Transverse colon (tissue), 4 donors: ENCODE measurements around the gene CEP104. TPM values are rescaled to one million over a fixed set of nuclear protein-coding genes. Genes with fewer than 3 reads are reported as not detected.
A peak's percentile ranks its signal among the peaks of the same experiment; 100 is the strongest.

Experiments
- DNase-seq: peaks from one replicate; pipeline ENCODE4 v3.0.0-alpha.2; 2019
- H3K27ac ChIP-seq, 4 donors: fragments of 200-600 bp; sonication (generic); 2 replicates each; pipeline ENCODE4 v1.5.1; 2016 to 2018; ENCODE audit warnings: inconsistent platforms in 4 of 4
- H3K27me3 ChIP-seq: fragments of 200-600 bp; sonication (generic); 2 replicates; pipeline ENCODE4 v1.5.1; 2017; ENCODE audit warnings: inconsistent platforms
- H3K36me3 ChIP-seq, 4 donors: fragments of 200-600 bp; sonication (generic); 2 replicates each; pipeline ENCODE4 v1.5.1; 2017 to 2019; ENCODE audit warnings: inconsistent platforms in 4 of 4
- H3K4me1 ChIP-seq, 4 donors: fragments of 200-600 bp; sonication (generic); 2 replicates each; pipeline ENCODE4 v1.5.1; 2017 to 2020; ENCODE audit warnings: inconsistent platforms in 4 of 4
- H3K4me3 ChIP-seq, 4 donors: fragments of 200-600 bp; sonication (generic); 1 replicate in 1 of 4; 2 replicates in 3 of 4; pipeline versions ENCODE4 v1.5.1 to v1.6.1; 2017 to 2019; ENCODE audit warnings: inconsistent platforms in 4 of 4
- H3K9me3 ChIP-seq, 2 donors: fragments of 200-600 bp; sonication (generic); 2 replicates each; pipeline ENCODE4 v1.5.1; 2017 to 2019; ENCODE audit warnings: inconsistent platforms in 2 of 2
- EP300 ChIP-seq: sonication (generic); formaldehyde crosslinking; IDR thresholded peaks from one replicate; pipeline ENCODE4 v1.6.1; 2017; ENCODE audit warnings: antibody characterized with exemption, low read depth
- POLR2A ChIP-seq: fragments of 450-650 bp; IDR thresholded peaks from one replicate; pipeline ENCODE4 v1.6.1; 2016; ENCODE audit warnings: antibody characterized with exemption, mild to moderate bottlenecking, moderate library complexity
- POLR2AphosphoS5 ChIP-seq, 3 donors: sonication (generic); formaldehyde crosslinking; IDR thresholded peaks; one replicate each; pipeline ENCODE4 v1.6.1; 2016; ENCODE audit warnings: antibody characterized with exemption in 3 of 3
- WGBS, 2 donors: methylation state at CpG; one replicate each; pipeline ENCODE4 v1.1.5; 2018; ENCODE audit warnings: low coverage in 1 of 2; 5-methylcytosine and 5-hydroxymethylcytosine counted together
- in situ Hi-C, 4 donors: fragments of 200-750 bp; cut with MboI; loops; one replicate each; pipeline versions ENCODE4 v1.15.0 to v1.15.1; 2017; ENCODE audit warnings: low sequenced_read_pairs in 3 of 4, low pct_ligation_motif_present in 1 of 4, low pct_unique_long_range_greater_than_20kb in 1 of 4
- intact Hi-C: fragments of 100-400 bp; cut with DNase I; formaldehyde crosslinking; loops from one replicate; pipeline ENCODE4 v1.15.1; 2023; ENCODE audit warnings: low total_unique reads
- total RNA-seq, 4 donors: library from RNA; depleted of rRNA; stranded (reverse); fragments of >200 nt; gene quantifications; one replicate each; pipeline ENCODE4 v1.1.0, GENCODE V29; 2016
- TF ChIP-seq, protein P1 (sequence below), 5 experiments: fragments of 200-600 bp in 3 of 5; fragments of 450-650 bp in 2 of 5; sonication (generic) in 3 of 5; IDR thresholded peaks; 1 replicate in 2 of 5; 2 replicates in 3 of 5; pipeline ENCODE4 v1.5.1; 2016 to 2017; ENCODE audit warnings: antibody characterized with exemption in 5 of 5, inconsistent platforms in 3 of 5, mild to moderate bottlenecking in 2 of 5, moderate library complexity in 1 of 5

The CEP104 gene
- total RNA-seq, 4 donors from 2014 or later, result 34.4 to 57.7 (median 43.5) TPM

DNA sequence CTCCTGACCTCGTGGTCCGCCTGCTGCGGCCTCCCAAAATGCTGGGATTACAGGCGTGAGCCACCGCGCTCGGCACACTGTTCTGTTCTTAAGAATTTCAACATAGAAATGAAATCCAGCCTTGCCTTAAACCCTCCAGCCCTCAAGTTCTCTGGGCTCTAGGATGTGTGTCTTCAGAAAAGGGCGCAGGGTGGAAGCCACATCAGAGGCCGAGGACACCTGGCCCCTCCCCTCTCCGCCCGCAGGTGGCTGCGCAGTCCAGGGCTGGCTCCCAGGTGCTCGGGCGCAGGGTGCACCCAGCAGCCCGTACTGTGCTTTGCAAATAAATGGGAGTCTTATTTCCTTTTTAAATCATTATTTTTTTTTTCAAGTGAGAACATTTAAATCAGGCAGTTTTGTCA, 45.1 kb upstream of the CEP104 start:
- Histone ChIP-seq H3K36me3 (no peaks in the 10 kb centered on the region), H3K27ac (no peak overlapping the region), H3K4me1 (peaks cover 7 to 28% (median 19%) of the 10 kb centered on the region in 4 donors), H3K9me3 (peaks cover 0 to 10% of the 10 kb centered on the region in 2 donors), H3K27me3 (no peaks in the 10 kb centered on the region), H3K4me3 (no peak overlapping the region)
- 88 to 94% methylated on average over 3 to 15 of the region's 15 CpGs for WGBS, 2 donors
- DNase-seq, result peak; percentile 22
- in situ Hi-C loops (no loop called here), intact Hi-C loops (no loop called here)
- no peak for TF ChIP-seq POLR2AphosphoS5 (IDR thresholded peaks at IDR 0.05)
- TF ChIP-seq, protein P1, sequence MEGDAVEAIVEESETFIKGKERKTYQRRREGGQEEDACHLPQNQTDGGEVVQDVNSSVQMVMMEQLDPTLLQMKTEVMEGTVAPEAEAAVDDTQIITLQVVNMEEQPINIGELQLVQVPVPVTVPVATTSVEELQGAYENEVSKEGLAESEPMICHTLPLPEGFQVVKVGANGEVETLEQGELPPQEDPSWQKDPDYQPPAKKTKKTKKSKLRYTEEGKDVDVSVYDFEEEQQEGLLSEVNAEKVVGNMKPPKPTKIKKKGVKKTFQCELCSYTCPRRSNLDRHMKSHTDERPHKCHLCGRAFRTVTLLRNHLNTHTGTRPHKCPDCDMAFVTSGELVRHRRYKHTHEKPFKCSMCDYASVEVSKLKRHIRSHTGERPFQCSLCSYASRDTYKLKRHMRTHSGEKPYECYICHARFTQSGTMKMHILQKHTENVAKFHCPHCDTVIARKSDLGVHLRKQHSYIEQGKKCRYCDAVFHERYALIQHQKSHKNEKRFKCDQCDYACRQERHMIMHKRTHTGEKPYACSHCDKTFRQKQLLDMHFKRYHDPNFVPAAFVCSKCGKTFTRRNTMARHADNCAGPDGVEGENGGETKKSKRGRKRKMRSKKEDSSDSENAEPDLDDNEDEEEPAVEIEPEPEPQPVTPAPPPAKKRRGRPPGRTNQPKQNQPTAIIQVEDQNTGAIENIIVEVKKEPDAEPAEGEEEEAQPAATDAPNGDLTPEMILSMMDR (IDR thresholded peaks at IDR 0.05), result no peak
- no peak for TF ChIP-seq POLR2A

DNA sequence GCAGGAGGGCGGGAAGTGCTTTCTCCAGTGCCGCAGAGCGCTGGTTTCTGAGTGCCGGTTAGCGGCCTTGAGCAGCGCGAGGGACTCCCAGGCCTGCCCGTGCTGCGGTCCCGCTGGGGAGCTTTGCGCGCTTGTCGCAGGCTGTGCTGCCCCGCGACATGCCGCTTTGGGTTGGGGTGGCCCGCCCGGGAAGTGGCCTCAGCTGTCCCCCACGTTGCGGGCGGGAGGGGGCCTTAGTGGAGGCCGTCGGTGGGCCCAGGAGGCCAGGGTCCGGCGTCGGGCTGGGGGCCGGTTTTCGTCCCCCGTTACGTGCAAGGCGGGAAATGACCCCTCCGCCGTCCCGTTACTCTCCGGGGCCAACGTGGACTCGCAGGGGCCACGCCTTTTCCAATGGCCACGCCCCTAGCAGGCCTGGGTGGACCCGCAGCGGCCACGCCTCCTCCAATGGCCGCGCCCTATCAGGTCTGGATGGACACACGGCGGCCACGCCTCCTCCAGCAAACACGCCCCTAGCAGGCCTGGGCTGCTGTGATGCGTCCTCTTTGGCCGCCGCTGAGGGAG, 44.0 kb upstream of the CEP104 start:
- H3K27me3 ChIP-seq, result no peaks in the 10 kb centered on the region
- H3K9me3 ChIP-seq, result peaks cover 0 to 10% of the 10 kb centered on the region in 2 donors
- peak; percentile 99 for DNase-seq
- intact Hi-C loops, result no loop called here
- peak; percentile 20 for TF ChIP-seq POLR2A
- no peak for TF ChIP-seq EP300
- TF ChIP-seq, protein P1 (IDR thresholded peaks at IDR 0.05), result peak in 1 of 5 experiments; percentile 25
- peak; percentile 39 to 76 (median 53) for TF ChIP-seq POLR2AphosphoS5 (IDR thresholded peaks at IDR 0.05)
- H3K4me3 ChIP-seq, result peak overlapping the region; percentile 80 to 96 (median 87)
- WGBS, 2 donors, result 1% methylated on average over 13 of the region's 51 CpGs; no CpG with 5 or more reads in 1 of the 2 donors
- in situ Hi-C loops, result no loop called here
- H3K36me3 ChIP-seq, result no peaks in the 10 kb centered on the region
- peaks cover 7 to 28% (median 21%) of the 10 kb centered on the region in 4 donors for H3K4me1 ChIP-seq
- H3K27ac ChIP-seq, result peak overlapping the region; percentile 89 to 100 (median 98)

DNA sequence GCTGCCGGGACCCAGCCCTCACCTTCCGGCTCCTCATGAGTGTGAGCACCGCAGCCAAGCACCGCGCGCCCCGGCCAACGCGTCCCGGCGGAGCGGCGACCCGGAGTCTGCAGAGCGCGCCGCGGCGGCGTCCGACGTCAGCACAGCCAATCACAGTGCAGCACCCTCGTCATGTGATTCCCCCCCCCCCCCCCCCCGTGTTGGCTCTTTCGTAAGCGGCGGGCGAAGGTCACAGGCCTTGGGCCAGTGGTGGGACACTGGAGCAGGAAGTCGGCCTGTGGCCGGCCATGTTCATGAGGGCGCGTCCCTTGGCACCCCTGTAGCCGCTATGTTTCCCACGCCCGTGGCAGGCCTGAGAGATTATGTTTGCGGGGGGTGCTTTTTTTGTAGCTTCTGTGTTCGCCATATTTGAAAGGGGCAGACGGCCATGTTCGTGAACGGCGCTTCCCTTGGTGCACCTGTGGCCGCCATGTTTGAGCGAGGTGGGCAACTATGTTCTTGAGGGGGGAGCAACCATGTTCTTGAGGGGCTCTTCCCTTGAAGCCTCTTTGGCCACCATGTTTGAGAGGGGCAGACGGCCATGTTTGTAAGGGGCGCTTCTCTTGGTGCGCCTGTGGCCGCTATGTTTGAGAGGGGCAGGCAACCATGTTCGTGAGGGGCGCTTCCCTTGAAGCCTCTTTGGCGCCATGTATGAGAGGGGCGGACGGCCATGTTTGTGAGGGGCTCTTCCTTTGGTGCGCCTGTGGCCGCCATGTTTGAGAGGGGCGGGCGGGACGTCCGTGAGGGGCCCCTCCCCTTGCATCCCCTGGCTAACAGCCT, 43.3 kb upstream of the CEP104 start, which contains the start of gene C1orf174:
TSS of gene C1orf174 (minus strand) at position 123 of the 819 bp plus-strand sequence. CDS start at position 37, 86 bp downstream.
- Histone ChIP-seq H3K9me3 (peaks cover 0 to 10% of the 10 kb centered on the region in 2 donors), H3K4me1 (peaks cover 7 to 28% (median 23%) of the 10 kb centered on the region in 4 donors), H3K36me3 (no peaks in the 10 kb centered on the region), H3K27ac (peak within 1 kb of the TSS; percentile 89 to 100 (median 98)), H3K27me3 (no peaks in the 10 kb centered on the region), H3K4me3 (peak within 1 kb of the TSS; percentile 80 to 96 (median 90))
- peak; percentile 96 for DNase-seq
- intact Hi-C loops, result no loop called here
- in situ Hi-C loops, result no loop called here
- WGBS, 2 donors, result 0% methylated on average over 54 of the region's 58 CpGs; no CpG with 5 or more reads in 1 of the 2 donors
- TF ChIP-seq EP300 (no peak), POLR2A (peak; percentile 72), POLR2AphosphoS5 (IDR thresholded peaks at IDR 0.05) (peak; percentile 8 to 81 (median 78))
- TF ChIP-seq, protein P1 (IDR thresholded peaks at IDR 0.05), result no peak

DNA sequence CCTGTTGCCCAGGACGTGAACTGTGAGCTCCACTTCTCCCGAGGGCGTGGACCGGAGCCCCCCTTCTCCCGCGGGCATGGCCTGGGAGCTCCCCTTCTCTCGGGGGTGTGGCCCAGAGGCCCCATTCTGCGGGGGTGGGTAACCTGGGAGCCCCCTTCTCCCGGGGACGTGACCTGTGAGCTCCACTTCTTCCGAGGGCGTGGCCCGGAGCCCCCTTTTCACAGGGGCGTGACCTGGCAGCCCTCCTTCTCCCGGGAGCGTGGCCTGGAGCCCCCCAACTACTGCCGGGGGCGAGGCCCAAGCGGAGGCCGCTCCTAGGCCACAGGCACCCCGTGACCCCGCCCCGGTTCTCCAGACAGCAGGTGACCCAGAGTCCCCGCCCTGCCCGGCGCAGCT, 42.7 kb upstream of the CEP104 start:
- in situ Hi-C loops, result no loop called here
- no peak for DNase-seq
- intact Hi-C loops, result no loop called here
- Histone ChIP-seq H3K4me1 (peaks cover 7 to 28% (median 23%) of the 10 kb centered on the region in 4 donors), H3K4me3 (peak overlapping the region; percentile 80 to 96 (median 90)), H3K9me3 (peaks cover 0 to 10% of the 10 kb centered on the region in 2 donors), H3K27me3 (no peaks in the 10 kb centered on the region), H3K36me3 (no peaks in the 10 kb centered on the region), H3K27ac (peak overlapping the region; percentile 89 to 100 (median 98))
- 2% methylated on average over 24 of the region's 26 CpGs; no CpG with 5 or more reads in 1 of the 2 donors for WGBS, 2 donors
- TF ChIP-seq POLR2AphosphoS5 (IDR thresholded peaks at IDR 0.05), result no peak
- TF ChIP-seq EP300, result no peak
- TF ChIP-seq, protein P1 (IDR thresholded peaks at IDR 0.05), result no peak
- TF ChIP-seq POLR2A, result no peak
